Suprapubic skin (tissue), 4 donors: ENCODE data around the gene FAM193A. TPM values are rescaled to one million over a fixed set of nuclear protein-coding genes. Genes with fewer than 3 reads are reported as not detected.

Experiments
- DNase-seq, 2 donors: peaks; one replicate each; pipeline ENCODE4 v3.0.0-alpha.2; 2019; ENCODE audit warnings: low spot score in 2 of 2
- H3K27ac ChIP-seq: fragments of 200-600 bp; sonication (generic); one replicate; pipeline ENCODE4 v1.5.1; 2019
- H3K27me3 ChIP-seq: fragments of 200-600 bp; sonication (generic); one replicate; pipeline ENCODE4 v1.5.1; 2019
- H3K36me3 ChIP-seq: fragments of 200-600 bp; sonication (generic); one replicate; pipeline ENCODE4 v1.5.1; 2019
- H3K4me1 ChIP-seq: fragments of 200-600 bp; sonication (generic); one replicate; pipeline ENCODE4 v1.5.1; 2019
- H3K4me3 ChIP-seq: fragments of 200-600 bp; sonication (generic); one replicate; pipeline ENCODE4 v1.5.1; 2019; ENCODE audit warnings: mild to moderate bottlenecking
- H3K9me3 ChIP-seq: fragments of 200-600 bp; sonication (generic); one replicate; pipeline ENCODE4 v1.5.1; 2019
- EP300 ChIP-seq: sonication (generic); formaldehyde crosslinking; IDR thresholded peaks from one replicate; pipeline ENCODE4 v1.6.1; 2017; ENCODE audit warnings: antibody characterized with exemption
- POLR2A ChIP-seq, 2 donors: fragments of 450-650 bp; IDR thresholded peaks; one replicate each; pipeline ENCODE4 v1.6.1; 2017; ENCODE audit warnings: antibody characterized with exemption in 2 of 2, mild to moderate bottlenecking in 2 of 2, moderate library complexity in 2 of 2
- POLR2AphosphoS5 ChIP-seq, 3 donors: sonication (generic); formaldehyde crosslinking; IDR thresholded peaks; one replicate each; pipeline ENCODE4 v1.6.1; 2017; ENCODE audit warnings: antibody characterized with exemption in 3 of 3
- WGBS: methylation state at CpG from one replicate; pipeline ENCODE4 v1.1.5; 2018; 5-methylcytosine and 5-hydroxymethylcytosine counted together
- total RNA-seq, 4 donors: library from RNA; depleted of rRNA; stranded (reverse); fragments of >200 nt; gene quantifications; one replicate each; pipeline ENCODE4 v1.1.0, GENCODE V29; 2016
- TF ChIP-seq, protein P1 (sequence below), 2 donors: fragments of 200-600 bp in 1 of 2; fragments of 450-650 bp in 1 of 2; sonication (generic) in 1 of 2; IDR thresholded peaks; one replicate each; pipeline ENCODE4 v1.5.1; 2016 to 2019; ENCODE audit warnings: antibody characterized with exemption in 2 of 2, mild to moderate bottlenecking in 1 of 2, moderate library complexity in 1 of 2

Gene FAM193A
- total RNA-seq, 4 donors from 2014 or later: 23.6 to 45.0 (median 29.3) TPM

- no peak for DNase-seq
- Histone ChIP-seq H3K36me3 (no peaks in the 10 kb centered on the region), H3K4me1 (peaks cover 25% of the 10 kb centered on the region), H3K27me3 (no peaks in the 10 kb centered on the region), H3K9me3 (no peaks in the 10 kb centered on the region), H3K27ac (no peak overlapping the region), H3K4me3 (no peak overlapping the region)
- TF ChIP-seq POLR2AphosphoS5 (IDR thresholded peaks at IDR 0.05) (no peak), POLR2A (IDR thresholded peaks at IDR 0.05) (no peak), EP300 (no peak)
- TF ChIP-seq, protein P1, sequence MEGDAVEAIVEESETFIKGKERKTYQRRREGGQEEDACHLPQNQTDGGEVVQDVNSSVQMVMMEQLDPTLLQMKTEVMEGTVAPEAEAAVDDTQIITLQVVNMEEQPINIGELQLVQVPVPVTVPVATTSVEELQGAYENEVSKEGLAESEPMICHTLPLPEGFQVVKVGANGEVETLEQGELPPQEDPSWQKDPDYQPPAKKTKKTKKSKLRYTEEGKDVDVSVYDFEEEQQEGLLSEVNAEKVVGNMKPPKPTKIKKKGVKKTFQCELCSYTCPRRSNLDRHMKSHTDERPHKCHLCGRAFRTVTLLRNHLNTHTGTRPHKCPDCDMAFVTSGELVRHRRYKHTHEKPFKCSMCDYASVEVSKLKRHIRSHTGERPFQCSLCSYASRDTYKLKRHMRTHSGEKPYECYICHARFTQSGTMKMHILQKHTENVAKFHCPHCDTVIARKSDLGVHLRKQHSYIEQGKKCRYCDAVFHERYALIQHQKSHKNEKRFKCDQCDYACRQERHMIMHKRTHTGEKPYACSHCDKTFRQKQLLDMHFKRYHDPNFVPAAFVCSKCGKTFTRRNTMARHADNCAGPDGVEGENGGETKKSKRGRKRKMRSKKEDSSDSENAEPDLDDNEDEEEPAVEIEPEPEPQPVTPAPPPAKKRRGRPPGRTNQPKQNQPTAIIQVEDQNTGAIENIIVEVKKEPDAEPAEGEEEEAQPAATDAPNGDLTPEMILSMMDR (IDR thresholded peaks at IDR 0.05): no peak
- WGBS: 82% methylated on average over 12 of the region's 12 CpGs
Observed at GRCh38 chr4:2572076-2572475, 35.6 kb downstream of the FAM193A start.

DNA sequence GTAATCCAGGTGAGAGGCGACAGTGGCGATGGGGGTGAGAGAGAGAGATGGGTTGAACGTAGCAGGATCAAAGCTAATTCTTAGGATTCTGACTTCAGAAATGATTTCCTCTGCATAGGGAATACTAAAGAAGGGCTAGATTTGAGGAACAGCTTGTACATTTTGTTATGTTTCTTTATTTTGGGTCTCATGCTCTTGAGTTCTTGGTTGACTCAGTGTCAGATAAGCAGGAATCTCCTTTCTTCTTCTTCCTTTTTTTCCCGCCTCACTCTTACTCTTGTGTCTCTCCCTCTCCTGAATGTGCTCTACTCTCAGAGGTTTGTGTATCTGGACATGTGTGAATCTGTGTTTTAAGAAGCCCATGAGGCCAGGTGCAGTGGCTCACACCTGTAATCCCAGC lies 36.4 kb downstream of the FAM193A start:
- Histone ChIP-seq H3K27me3 (no peaks in the 10 kb centered on the region), H3K9me3 (no peaks in the 10 kb centered on the region), H3K4me3 (no peak overlapping the region), H3K4me1 (peaks cover 23% of the 10 kb centered on the region), H3K36me3 (no peaks in the 10 kb centered on the region), H3K27ac (no peak overlapping the region)
- 95% methylated on average over 4 of the region's 4 CpGs for WGBS
- DNase-seq: no peak
- TF ChIP-seq POLR2AphosphoS5 (IDR thresholded peaks at IDR 0.05): no peak
- no peak for TF ChIP-seq POLR2A (IDR thresholded peaks at IDR 0.05)
- TF ChIP-seq EP300: no peak
- TF ChIP-seq, protein P1 (IDR thresholded peaks at IDR 0.05): no peak

DNA sequence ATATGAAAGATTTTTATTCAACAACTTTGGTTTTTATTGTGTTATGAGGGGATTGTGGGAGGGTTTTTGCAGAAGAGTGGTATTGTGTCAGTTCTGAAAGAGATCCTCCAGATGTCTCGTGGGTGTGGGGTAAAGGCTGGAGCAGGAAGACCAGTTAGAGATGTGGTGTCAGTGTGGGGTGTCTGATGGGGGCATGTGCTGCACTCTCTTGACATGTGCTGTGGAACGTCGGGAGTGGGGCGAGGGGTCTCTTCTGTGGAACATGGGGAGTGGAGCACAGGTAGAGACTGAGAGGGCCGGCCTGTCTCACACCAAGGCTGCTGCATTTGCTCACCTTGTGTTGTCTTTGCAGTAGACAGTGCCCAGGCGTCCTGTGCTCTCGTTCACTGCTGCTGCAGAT lies 37.6 kb downstream of the FAM193A start:
- Histone ChIP-seq H3K4me3 (no peak overlapping the region), H3K36me3 (no peaks in the 10 kb centered on the region), H3K27me3 (no peaks in the 10 kb centered on the region), H3K9me3 (no peaks in the 10 kb centered on the region), H3K4me1 (peaks cover 23% of the 10 kb centered on the region), H3K27ac (no peak overlapping the region)
- WGBS: 89% methylated on average over 7 of the region's 7 CpGs
- TF ChIP-seq POLR2A (IDR thresholded peaks at IDR 0.05): no peak
- TF ChIP-seq, protein P1 (IDR thresholded peaks at IDR 0.05): no peak
- TF ChIP-seq EP300: no peak
- no peak for TF ChIP-seq POLR2AphosphoS5 (IDR thresholded peaks at IDR 0.05)
- no peak for DNase-seq

- 91% methylated on average over 9 of the region's 9 CpGs for WGBS
- H3K4me1 ChIP-seq: peaks cover 23% of the 10 kb centered on the region
- H3K36me3 ChIP-seq: no peaks in the 10 kb centered on the region
- no peak for TF ChIP-seq POLR2AphosphoS5 (IDR thresholded peaks at IDR 0.05)
- TF ChIP-seq, protein P1 (IDR thresholded peaks at IDR 0.05): no peak
- no peak for TF ChIP-seq EP300
- TF ChIP-seq POLR2A (IDR thresholded peaks at IDR 0.05): no peak
- no peaks in the 10 kb centered on the region for H3K9me3 ChIP-seq
- H3K27me3 ChIP-seq: no peaks in the 10 kb centered on the region
- no peak overlapping the region for H3K4me3 ChIP-seq
- no peak overlapping the region for H3K27ac ChIP-seq
- DNase-seq: no peak
Observed at GRCh38 chr4:2574863-2575262, 38.4 kb downstream of the FAM193A start.

DNA sequence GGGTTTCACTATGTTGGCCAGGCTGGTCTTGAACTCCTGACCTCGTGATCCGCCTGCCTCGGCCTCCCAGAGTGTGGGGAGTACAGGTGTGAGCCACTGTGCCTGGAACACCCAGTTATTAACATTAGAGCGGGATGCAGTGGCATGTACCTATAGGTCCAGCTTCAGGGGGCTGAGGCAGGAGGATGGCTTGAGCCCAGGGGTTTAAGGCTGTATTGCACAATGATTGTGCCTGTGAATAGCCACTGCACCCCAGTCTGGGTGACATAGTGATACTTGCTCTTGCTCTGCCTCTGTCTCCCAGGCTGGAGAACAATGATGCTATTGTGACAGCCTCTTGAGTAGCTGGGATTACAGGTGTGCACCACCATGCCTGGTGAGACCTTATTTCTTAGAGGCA lies 39.8 kb downstream of the FAM193A start:
- TF ChIP-seq, protein P1 (IDR thresholded peaks at IDR 0.05): no peak
- TF ChIP-seq POLR2A (IDR thresholded peaks at IDR 0.05) (no peak), POLR2AphosphoS5 (IDR thresholded peaks at IDR 0.05) (no peak), EP300 (no peak)
- no peak for DNase-seq
- Histone ChIP-seq H3K4me1 (peaks cover 12% of the 10 kb centered on the region), H3K9me3 (no peaks in the 10 kb centered on the region), H3K27ac (no peak overlapping the region), H3K27me3 (no peaks in the 10 kb centered on the region), H3K36me3 (no peaks in the 10 kb centered on the region), H3K4me3 (no peak overlapping the region)
- 95% methylated on average over 4 of the region's 4 CpGs for WGBS
